ENCODE results near the gene GRIN2C. TPM values are rescaled to one million over a fixed set of nuclear protein-coding genes. Genes with fewer than 3 reads are reported as not detected.
A peak's percentile ranks its signal among the peaks of the same experiment; 100 is the strongest.

GRIN2C gene
- total and polyA plus RNA-seq, 9 of the 15 experiments (the other 6 are each of a cell fraction or from before 2014, with no cell fraction given) = under 0.01 to 0.33 (median 0.10) TPM; not detected in 2

DNA sequence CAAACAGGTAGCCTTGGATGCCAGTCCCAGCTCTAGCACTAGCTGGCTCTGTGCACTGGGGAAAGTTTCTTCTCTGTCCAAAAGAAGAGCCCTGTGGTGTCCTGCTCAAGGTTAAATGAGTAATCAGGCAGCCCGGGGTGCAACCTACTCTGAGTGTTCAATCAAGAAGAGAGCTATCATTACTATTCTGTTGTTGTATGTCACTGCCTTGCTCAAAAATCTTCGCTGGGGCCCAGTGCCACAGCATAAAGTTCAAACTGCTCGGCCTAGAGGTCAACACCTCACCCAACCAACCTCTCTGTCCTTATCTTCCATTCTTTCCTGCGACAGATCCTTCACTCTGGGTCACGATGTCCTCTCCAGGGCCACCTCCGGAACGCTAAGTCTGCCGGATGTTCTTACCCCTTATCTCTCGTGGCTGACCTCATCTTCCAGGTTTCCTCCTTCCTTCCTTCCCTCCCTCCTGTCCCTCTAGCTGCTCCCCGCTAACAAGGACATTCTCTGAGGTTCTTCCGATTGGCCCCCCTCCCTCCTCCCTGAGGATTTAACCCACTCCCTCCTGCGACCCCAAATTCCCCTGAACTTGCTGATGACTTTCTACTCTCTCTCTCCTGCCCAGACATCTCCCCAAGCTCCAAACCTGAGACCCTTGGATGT is 8.7 kb upstream of the GRIN2C start (continued):
- TF ChIP-seq, protein P1, sequence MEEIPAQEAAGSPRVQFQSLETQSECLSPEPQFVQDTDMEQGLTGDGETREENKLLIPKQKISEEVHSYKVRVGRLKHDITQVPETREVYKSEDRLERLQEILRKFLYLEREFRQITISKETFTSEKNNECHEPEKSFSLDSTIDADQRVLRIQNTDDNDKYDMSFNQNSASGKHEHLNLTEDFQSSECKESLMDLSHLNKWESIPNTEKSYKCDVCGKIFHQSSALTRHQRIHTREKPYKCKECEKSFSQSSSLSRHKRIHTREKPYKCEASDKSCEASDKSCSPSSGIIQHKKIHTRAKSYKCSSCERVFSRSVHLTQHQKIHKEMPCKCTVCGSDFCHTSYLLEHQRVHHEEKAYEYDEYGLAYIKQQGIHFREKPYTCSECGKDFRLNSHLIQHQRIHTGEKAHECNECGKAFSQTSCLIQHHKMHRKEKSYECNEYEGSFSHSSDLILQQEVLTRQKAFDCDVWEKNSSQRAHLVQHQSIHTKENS (CRISPR knock-in tag; IDR thresholded peaks at IDR 0.05) = no peak
- TF ChIP-seq ZNF165 (CRISPR knock-in tag; IDR thresholded peaks at IDR 0.05; ENCODE audit: borderline replicate concordance) (no peak), BRF1 (IDR thresholded peaks at IDR 0.05; ENCODE audit: borderline replicate concordance, extremely low read depth, insufficient read length) (no peak), MEF2D (tag; conservative IDR thresholded peaks at IDR 0.05; ENCODE audit: low read depth) (peak; percentile 28; the same call in 1 of the 2 replicates), ZNF77 (CRISPR knock-in tag; IDR thresholded peaks at IDR 0.05) (no peak), SNIP1 (IDR thresholded peaks at IDR 0.05; ENCODE audit: low read depth) (no peak), CHCHD3 (CRISPR knock-in tag; IDR thresholded peaks at IDR 0.05) (no peak), XRCC3 (IDR thresholded peaks at IDR 0.05) (no peak), HCFC1 (IDR thresholded peaks at IDR 0.05; ENCODE audit: low read depth, low read length) (0 out of 2 replicates have a peak, but pooled peaks have one; percentile 11), SMAD3 (CRISPR knock-in tag; conservative IDR thresholded peaks at IDR 0.05) (peak; percentile 65; the same call in 1 of the 2 replicates), ESRRA (IDR thresholded peaks at IDR 0.05; ENCODE audit: borderline replicate concordance, low read depth) (peak; percentile 98), ZKSCAN3 (CRISPR knock-in tag; IDR thresholded peaks at IDR 0.05) (no peak), MTA3 (IDR thresholded peaks at IDR 0.05; ENCODE audit: borderline replicate concordance) (peak; percentile 81; the same call in 1 of the 2 replicates), ZFP30 (CRISPR knock-in tag; IDR thresholded peaks at IDR 0.05; ENCODE audit: borderline replicate concordance) (no peak), ZEB2 (IDR thresholded peaks at IDR 0.05) (peak; percentile 95), ZZZ3 (IDR thresholded peaks at IDR 0.05) (no peak), PHF20 (IDR thresholded peaks at IDR 0.05; ENCODE audit: partially characterized antibody) (no peak), GABPB2 (CRISPR knock-in tag; conservative IDR thresholded peaks at IDR 0.05) (no peak)
- TF ChIP-seq, protein P2, sequence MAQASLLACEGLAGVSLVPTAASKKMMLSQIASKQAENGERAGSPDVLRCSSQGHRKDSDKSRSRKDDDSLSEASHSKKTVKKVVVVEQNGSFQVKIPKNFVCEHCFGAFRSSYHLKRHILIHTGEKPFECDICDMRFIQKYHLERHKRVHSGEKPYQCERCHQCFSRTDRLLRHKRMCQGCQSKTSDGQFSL (CRISPR knock-in tag; IDR thresholded peaks at IDR 0.05) = no peak
- TF ChIP-seq, protein P2 (tag; IDR thresholded peaks at IDR 0.05) = no peak
- TF ChIP-seq, protein P3, sequence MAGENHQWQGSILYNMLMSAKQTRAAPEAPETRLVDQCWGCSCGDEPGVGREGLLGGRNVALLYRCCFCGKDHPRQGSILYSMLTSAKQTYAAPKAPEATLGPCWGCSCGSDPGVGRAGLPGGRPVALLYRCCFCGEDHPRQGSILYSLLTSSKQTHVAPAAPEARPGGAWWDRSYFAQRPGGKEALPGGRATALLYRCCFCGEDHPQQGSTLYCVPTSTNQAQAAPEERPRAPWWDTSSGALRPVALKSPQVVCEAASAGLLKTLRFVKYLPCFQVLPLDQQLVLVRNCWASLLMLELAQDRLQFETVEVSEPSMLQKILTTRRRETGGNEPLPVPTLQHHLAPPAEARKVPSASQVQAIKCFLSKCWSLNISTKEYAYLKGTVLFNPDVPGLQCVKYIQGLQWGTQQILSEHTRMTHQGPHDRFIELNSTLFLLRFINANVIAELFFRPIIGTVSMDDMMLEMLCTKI (IDR thresholded peaks at IDR 0.05; ENCODE audit: partially characterized antibody) = no peak
- TF ChIP-seq, protein P4, sequence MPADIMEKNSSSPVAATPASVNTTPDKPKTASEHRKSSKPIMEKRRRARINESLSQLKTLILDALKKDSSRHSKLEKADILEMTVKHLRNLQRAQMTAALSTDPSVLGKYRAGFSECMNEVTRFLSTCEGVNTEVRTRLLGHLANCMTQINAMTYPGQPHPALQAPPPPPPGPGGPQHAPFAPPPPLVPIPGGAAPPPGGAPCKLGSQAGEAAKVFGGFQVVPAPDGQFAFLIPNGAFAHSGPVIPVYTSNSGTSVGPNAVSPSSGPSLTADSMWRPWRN (IDR thresholded peaks at IDR 0.05; ENCODE audit: low read depth) = no peak
- TF ChIP-seq, protein P5, sequence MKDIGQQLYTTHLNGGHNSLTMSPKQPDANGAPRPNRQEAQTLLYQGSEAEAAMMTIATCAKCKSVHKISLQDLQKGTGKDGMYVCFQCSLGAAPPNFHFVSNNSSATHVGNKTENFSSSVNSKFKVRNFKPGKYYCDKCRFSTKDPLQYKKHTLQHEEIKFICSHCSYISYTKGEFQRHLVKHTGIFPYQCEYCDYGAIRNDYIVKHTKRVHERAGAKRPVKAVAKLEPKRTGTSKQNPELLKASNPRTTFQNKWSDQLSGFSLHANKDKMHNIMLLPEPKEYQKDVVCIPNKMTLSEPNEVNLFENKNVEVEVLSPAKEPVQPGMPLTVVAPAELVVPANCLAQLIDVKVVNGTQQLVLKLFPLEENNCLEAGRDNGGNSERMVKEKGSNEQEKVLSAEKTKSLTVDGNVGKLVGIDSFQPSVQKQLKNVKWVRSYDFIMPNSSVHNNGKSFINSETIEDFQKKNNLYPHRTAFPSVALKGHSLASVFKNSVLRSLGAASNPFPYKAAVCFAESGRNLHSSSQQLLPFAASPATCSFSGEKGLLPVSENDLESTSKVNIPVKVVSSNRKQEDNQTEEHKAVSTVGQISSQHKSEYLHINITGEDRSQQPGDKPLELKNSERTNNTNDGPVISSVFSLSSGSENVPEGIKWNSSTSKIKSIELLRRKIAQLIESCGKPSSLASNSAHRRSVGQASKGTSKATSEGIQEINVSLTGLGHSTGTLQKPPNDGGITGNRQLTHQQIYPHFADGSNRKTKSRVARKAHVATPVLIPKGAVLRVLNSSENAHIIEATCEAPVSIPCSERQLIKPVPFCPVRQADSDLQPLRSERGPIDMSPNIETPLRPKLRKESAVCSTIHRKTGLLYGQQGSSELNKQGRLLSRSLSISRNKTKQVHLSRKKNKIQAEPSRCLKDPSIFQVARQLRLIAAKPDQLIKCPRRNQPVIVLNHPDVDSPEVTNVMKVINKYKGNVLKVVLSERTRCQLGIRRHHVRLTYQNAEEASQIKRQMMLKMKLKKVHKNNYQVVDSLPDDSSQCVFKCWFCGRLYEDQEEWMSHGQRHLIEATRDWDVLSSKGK (CRISPR knock-in tag; IDR thresholded peaks at IDR 0.05) = no peak

Measured in K562 (cell line).